ENCODE measurements around the gene AGRN.

DNA sequence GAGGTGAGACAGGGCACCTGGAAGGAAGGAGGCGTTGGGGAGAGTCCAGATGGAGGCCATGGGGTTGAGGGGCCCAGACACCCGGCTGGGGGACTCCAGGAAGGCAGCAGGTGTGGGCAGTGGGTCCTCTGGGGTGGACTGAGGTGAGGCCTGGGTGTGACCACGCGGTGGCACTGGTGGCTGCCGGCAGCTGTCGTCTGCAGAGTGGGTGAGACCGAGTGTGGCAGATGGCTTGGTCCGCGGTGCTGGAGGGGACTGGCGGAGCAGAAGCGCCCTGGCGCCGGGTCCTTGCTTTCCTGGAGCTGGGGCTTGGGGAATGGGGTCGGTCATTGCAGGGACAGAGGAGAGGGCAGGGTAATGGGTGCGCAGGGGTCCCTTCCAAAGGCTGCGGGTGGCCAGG is 12.5 kb downstream of the AGRN start:
- TF ChIP-seq EP300 (IDR thresholded peaks at IDR 0.05; ENCODE audit: borderline replicate concordance) (no peak), TEAD4 (IDR thresholded peaks at IDR 0.05) (no peak)
